Activated B cell treated with CpG ODN at 0.5 μM for 24 hours (primary cell): ENCODE results near the gene USP46. TPM values are rescaled to one million over a fixed set of nuclear protein-coding genes. Genes with fewer than 3 reads are reported as not detected.

Experiments
- ATAC-seq: fragments of 200-7000 bp; cut with Tn5 transposase; one replicate; pipeline ENCODE4 v1.10.0; 2021; ENCODE audit warnings: low read depth, mild to moderate bottlenecking, moderate library complexity
- CTCF ChIA-PET: fragments of 350-600 bp; sonication (Branson Sonifier 250); formaldehyde crosslinking; loops from one replicate; lab custom pipeline; 2021; ENCODE audit warnings: antibody characterized with exemption; lab: Charles Lee
- POLR2A ChIA-PET: fragments of 350-600 bp; sonication (Branson Sonifier 250); formaldehyde crosslinking; loops from one replicate; lab custom pipeline; 2021; ENCODE audit warnings: antibody characterized with exemption; lab: Charles Lee
- DNase-seq: peaks from one replicate; pipeline ENCODE4 v3.0.0; 2022
- H3K27ac Mint-ChIP-seq: one replicate; pipeline ENCODE4 v1.8.0; 2020; ENCODE audit warnings: mixed read lengths
- H3K27me3 Mint-ChIP-seq: one replicate; pipeline ENCODE4 v1.8.0; 2021; ENCODE audit warnings: mixed read lengths
- H3K36me3 Mint-ChIP-seq: one replicate; pipeline ENCODE4 v1.8.0; 2021; ENCODE audit warnings: low read depth, mixed read lengths
- H3K4me1 Mint-ChIP-seq: one replicate; pipeline ENCODE4 v1.8.0; 2021; ENCODE audit warnings: mixed read lengths
- H3K4me3 Mint-ChIP-seq: one replicate; pipeline ENCODE4 v1.8.0; 2020; ENCODE audit warnings: mild to moderate bottlenecking, mixed read lengths
- H3K9me3 Mint-ChIP-seq: one replicate; pipeline ENCODE4 v1.8.0; 2020; ENCODE audit warnings: mixed read lengths
- intact Hi-C: fragments of 100-400 bp; cut with micrococcal nuclease; formaldehyde crosslinking; loops from one replicate; pipeline ENCODE4 v1.15.1; 2024
- total RNA-seq: library from RNA; stranded (reverse); gene quantifications from 2 replicates; pipeline ENCODE4 v1.2.3, GENCODE V29; 2022
- TF ChIP-seq, protein P1 (sequence below): fragments of 200-600 bp; IDR thresholded peaks from one replicate; pipeline ENCODE4 v1.8.0; 2022; ENCODE audit warnings: antibody characterized with exemption, mild to moderate bottlenecking

Gene USP46
- total RNA-seq, 1 donor from 2014 or later: 13.3 TPM

DNA sequence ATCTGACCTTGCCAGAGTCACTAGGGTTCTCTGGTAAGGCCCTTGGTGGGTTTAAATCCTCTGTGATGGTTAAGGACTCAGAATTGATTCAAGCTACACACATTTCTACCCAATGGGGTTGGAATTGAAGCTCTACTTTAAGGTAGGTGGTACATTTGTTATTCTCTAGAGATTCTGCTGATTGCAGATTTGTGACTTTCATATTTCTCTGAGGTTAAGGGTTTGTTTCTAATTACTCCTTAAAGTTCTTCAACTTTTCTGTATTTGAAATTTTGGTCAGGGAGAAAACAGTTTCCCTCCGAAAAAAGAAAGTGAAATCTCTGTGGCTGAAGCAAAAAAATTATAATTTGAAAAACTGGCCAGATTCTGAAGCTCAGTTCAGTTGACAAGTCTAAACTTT, 25.8 kb upstream of the USP46 start:
- H3K9me3 Mint-ChIP-seq: no peaks in the 10 kb centered on the region
- no peak overlapping the region for H3K4me3 Mint-ChIP-seq
- ChIA-PET CTCF (no interaction called here), POLR2A (no interaction called here)
- no peak overlapping the region for H3K27ac Mint-ChIP-seq
- intact Hi-C loops: no loop called here
- H3K36me3 Mint-ChIP-seq: no peaks in the 10 kb centered on the region
- DNase-seq (no peak), ATAC-seq (no peak)
- TF ChIP-seq, protein P1, sequence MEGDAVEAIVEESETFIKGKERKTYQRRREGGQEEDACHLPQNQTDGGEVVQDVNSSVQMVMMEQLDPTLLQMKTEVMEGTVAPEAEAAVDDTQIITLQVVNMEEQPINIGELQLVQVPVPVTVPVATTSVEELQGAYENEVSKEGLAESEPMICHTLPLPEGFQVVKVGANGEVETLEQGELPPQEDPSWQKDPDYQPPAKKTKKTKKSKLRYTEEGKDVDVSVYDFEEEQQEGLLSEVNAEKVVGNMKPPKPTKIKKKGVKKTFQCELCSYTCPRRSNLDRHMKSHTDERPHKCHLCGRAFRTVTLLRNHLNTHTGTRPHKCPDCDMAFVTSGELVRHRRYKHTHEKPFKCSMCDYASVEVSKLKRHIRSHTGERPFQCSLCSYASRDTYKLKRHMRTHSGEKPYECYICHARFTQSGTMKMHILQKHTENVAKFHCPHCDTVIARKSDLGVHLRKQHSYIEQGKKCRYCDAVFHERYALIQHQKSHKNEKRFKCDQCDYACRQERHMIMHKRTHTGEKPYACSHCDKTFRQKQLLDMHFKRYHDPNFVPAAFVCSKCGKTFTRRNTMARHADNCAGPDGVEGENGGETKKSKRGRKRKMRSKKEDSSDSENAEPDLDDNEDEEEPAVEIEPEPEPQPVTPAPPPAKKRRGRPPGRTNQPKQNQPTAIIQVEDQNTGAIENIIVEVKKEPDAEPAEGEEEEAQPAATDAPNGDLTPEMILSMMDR: no peak
- H3K27me3 Mint-ChIP-seq: no peaks in the 10 kb centered on the region
- H3K4me1 Mint-ChIP-seq: no peaks in the 10 kb centered on the region

DNA sequence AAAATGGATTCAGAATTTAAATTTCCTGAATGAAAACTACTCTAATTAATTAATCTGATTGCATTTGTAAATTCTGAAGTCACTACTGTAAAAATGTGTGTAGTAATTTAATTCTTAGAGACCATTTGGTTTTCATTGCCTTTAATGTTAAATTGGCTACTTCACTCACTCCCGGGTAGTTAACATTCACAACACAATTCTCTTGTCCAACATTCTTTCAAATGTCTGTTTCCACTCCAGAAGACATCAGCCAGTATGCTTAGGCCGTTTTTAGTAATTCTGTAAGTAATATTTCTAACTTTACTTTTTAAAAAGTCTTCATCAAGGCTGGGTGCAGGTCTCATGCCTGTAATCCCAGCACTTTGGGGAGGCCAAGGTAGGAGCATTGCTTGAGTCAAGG, 21.3 kb upstream of the USP46 start:
- DNase-seq: no peak
- no peaks in the 10 kb centered on the region for H3K9me3 Mint-ChIP-seq
- intact Hi-C loops: no loop called here
- no peak overlapping the region for H3K27ac Mint-ChIP-seq
- no peak overlapping the region for H3K4me3 Mint-ChIP-seq
- no peaks in the 10 kb centered on the region for H3K36me3 Mint-ChIP-seq
- TF ChIP-seq, protein P1: no peak
- H3K4me1 Mint-ChIP-seq: no peaks in the 10 kb centered on the region
- H3K27me3 Mint-ChIP-seq: no peaks in the 10 kb centered on the region
- ChIA-PET POLR2A (no interaction called here), CTCF (no interaction called here)
- ATAC-seq: no peak

DNA sequence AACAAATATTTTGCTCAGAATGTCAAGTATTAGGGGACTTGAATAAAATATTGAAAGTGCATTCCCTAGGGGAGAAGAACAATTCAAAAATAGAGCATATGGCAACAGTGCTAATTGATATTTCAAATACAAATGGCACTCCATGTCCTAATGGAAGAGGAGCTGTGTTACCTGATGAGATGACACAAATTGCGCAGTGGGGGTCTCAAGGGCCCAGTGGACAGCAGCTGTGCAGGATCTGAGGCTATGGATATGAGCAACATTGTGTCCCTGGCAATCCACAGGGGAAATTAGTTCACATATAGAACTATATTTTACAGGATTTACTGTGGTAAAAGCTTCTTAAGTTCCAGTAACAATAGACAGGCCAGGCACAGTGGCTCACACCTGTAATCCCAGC, 17.4 kb upstream of the USP46 start:
- peaks cover 2% of the 10 kb centered on the region for H3K27me3 Mint-ChIP-seq
- DNase-seq (no peak), ATAC-seq (no peak)
- POLR2A ChIA-PET: interaction anchor here (1.3 kb wide), 1 partner anchor 36 kb away, joined by 3 read pairs; no protein-coding TSS in a partner anchor
- H3K9me3 Mint-ChIP-seq: no peaks in the 10 kb centered on the region
- intact Hi-C loops: no loop called here
- CTCF ChIA-PET: no interaction called here
- no peaks in the 10 kb centered on the region for H3K36me3 Mint-ChIP-seq
- no peaks in the 10 kb centered on the region for H3K4me1 Mint-ChIP-seq
- H3K4me3 Mint-ChIP-seq: no peak overlapping the region
- no peak overlapping the region for H3K27ac Mint-ChIP-seq
- TF ChIP-seq, protein P1: no peak

DNA sequence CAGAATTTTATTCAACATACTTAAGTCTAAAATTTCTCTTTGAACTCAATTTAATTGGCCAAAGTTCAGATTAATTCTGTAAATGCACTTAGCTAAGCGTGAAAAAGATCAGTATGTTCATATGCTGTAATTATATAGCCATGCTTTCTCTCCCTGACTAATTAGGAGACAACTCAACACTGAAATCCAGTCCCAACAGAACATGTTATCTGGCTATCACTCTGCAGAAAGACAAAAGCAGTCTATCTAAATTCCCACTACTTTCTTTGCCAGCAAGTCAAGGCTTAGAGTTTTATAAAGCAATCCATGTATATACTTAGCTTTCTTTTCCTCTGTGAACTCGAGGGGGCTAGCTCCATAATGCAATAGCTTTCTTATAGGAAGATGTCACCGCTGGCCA, 16.0 kb upstream of the USP46 start:
- TF ChIP-seq, protein P1: no peak
- no peak overlapping the region for H3K27ac Mint-ChIP-seq
- ATAC-seq: no peak
- H3K36me3 Mint-ChIP-seq: no peaks in the 10 kb centered on the region
- intact Hi-C loops: no loop called here
- no peaks in the 10 kb centered on the region for H3K9me3 Mint-ChIP-seq
- POLR2A ChIA-PET: interaction anchor here (1.1 kb wide), 1 partner anchor 13 kb away, joined by 3 read pairs; no protein-coding TSS in a partner anchor
- DNase-seq: no peak
- no peaks in the 10 kb centered on the region for H3K4me1 Mint-ChIP-seq
- CTCF ChIA-PET: no interaction called here
- H3K4me3 Mint-ChIP-seq: no peak overlapping the region
- peaks cover 8% of the 10 kb centered on the region for H3K27me3 Mint-ChIP-seq

DNA sequence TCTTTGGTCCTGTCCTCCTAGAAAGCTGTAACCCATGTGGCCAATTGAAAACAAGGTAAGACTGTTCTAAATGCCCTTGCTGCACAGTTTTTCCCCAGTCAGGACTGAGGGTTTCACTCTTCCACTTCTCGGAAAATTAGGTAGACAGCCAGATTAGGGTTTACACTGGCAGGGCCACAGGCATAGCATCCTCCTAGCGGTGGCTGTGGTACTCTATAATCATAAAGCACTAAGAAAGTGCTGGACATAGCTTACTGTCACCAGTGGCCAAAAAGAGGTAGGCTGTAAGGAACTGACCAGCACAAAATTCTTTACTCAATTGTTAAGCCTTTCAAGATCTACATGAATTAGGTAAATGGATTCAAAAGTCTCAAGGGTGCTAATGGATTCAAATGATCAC, 11.6 kb upstream of the USP46 start:
- DNase-seq (no peak), ATAC-seq (no peak)
- TF ChIP-seq, protein P1: no peak
- intact Hi-C loops: no loop called here
- CTCF ChIA-PET: no interaction called here
- Mint-ChIP-seq H3K36me3 (no peaks in the 10 kb centered on the region), H3K9me3 (no peaks in the 10 kb centered on the region), H3K4me1 (no peaks in the 10 kb centered on the region), H3K27ac (no peak overlapping the region), H3K27me3 (peaks cover 21% of the 10 kb centered on the region), H3K4me3 (no peak overlapping the region)
- POLR2A ChIA-PET: no interaction called here
